Keratinocyte (primary cell): ENCODE results near the gene S1PR4. TPM values are rescaled to one million over a fixed set of nuclear protein-coding genes. Genes with fewer than 3 reads are reported as not detected.

Experiments used
- DNase-seq: peaks from one replicate; pipeline ENCODE4 v3.0.0-alpha.2; 2011; ENCODE audit warnings: low read depth, missing footprints, low spot score
- FAIRE-seq: peaks from 2 replicates; lab custom pipeline; 2011; peaks lifted over from hg19 to GRCh38; lab: Jason Lieb, UNC
- H2AFZ ChIP-seq: 2 replicates; pipeline ENCODE4 v1.6.0; 2012; ENCODE audit warnings: low read length, control low read depth, inconsistent platforms; ENCODE audit not compliant: control insufficient read depth
- H3K27ac ChIP-seq: 2 replicates; pipeline ENCODE4 v1.5.1; 2011; ENCODE audit warnings: low read length; ENCODE audit not compliant: control insufficient read depth, insufficient read depth
- H3K27me3 ChIP-seq: 3 replicates; pipeline ENCODE4 v1.6.0; 2011; ENCODE audit warnings: low read length; ENCODE audit not compliant: control insufficient read depth, insufficient read depth; ENCODE audit errors: extremely low read depth
- H3K36me3 ChIP-seq, 2 experiments: 2 replicates in 1 of 2; 3 replicates in 1 of 2; pipeline ENCODE4 v1.5.1; 2011; ENCODE audit warnings: low read length in 2 of 2, mild to moderate bottlenecking in 1 of 2; ENCODE audit not compliant: control insufficient read depth in 2 of 2, insufficient read depth in 2 of 2; ENCODE audit errors: extremely low read depth in 1 of 2
- H3K4me1 ChIP-seq: 3 replicates; pipeline ENCODE4 v1.5.1; 2011; ENCODE audit warnings: low read length; ENCODE audit not compliant: control insufficient read depth, insufficient read depth; ENCODE audit errors: extremely low read depth
- H3K4me2 ChIP-seq: 3 replicates; pipeline ENCODE4 v1.6.0; 2011; ENCODE audit warnings: low read depth, low read length; ENCODE audit not compliant: control insufficient read depth, insufficient read depth; ENCODE audit errors: extremely low read depth
- H3K4me3 ChIP-seq, 3 experiments: fragments of 200-600 bp in 1 of 3; sonication (generic) in 1 of 3; 2 replicates in 2 of 3; 3 replicates in 1 of 3; pipeline ENCODE4 v1.5.1; 2011 to 2016; ENCODE audit warnings: low read length in 3 of 3, mild to moderate bottlenecking in 3 of 3, control low read depth in 2 of 3, inconsistent platforms in 1 of 3, low read depth in 1 of 3, mixed read lengths in 1 of 3, mixed run types in 1 of 3, moderate library complexity in 1 of 3; ENCODE audit not compliant: control insufficient read depth in 2 of 3, insufficient read depth in 2 of 3; ENCODE audit errors: extremely low read depth in 1 of 3
- H3K79me2 ChIP-seq: 2 replicates; pipeline ENCODE4 v1.6.0; 2012; ENCODE audit warnings: low read length; ENCODE audit not compliant: control insufficient read depth, insufficient read depth
- H3K9ac ChIP-seq: 3 replicates; pipeline ENCODE4 v1.6.0; 2011; ENCODE audit warnings: low read length; ENCODE audit not compliant: control insufficient read depth, insufficient read depth; ENCODE audit errors: extremely low read depth
- H3K9me1 ChIP-seq: 3 replicates; pipeline ENCODE4 v1.6.0; 2011; ENCODE audit warnings: low read length; ENCODE audit not compliant: control insufficient read depth, insufficient read depth; ENCODE audit errors: extremely low read depth
- H3K9me3 ChIP-seq: 2 replicates; pipeline ENCODE4 v1.5.1; 2012; ENCODE audit warnings: low read depth, low read length; ENCODE audit not compliant: control insufficient read depth
- H4K20me1 ChIP-seq: 3 replicates; pipeline ENCODE4 v1.6.0; 2011; ENCODE audit warnings: low read length; ENCODE audit not compliant: control insufficient read depth, insufficient read depth; ENCODE audit errors: extremely low read depth
- CTCF ChIP-seq, 3 experiments: IDR thresholded peaks in 1 of 3; conservative IDR thresholded peaks in 1 of 3; optimal IDR thresholded peaks in 1 of 3; 2 replicates in 2 of 3; 3 replicates in 1 of 3; pipeline versions ENCODE3 to v1.5.1; 2011; ENCODE audit warnings: low read length in 3 of 3, mild to moderate bottlenecking in 3 of 3, moderate library complexity in 2 of 3, control low read depth in 1 of 3, inconsistent platforms in 1 of 3; ENCODE audit not compliant: insufficient read depth in 2 of 3; ENCODE audit errors: extremely low read depth in 1 of 3
- EZH2 ChIP-seq: IDR thresholded peaks from one replicate; pipeline ENCODE4 v1.6.1; 2012; ENCODE audit warnings: inconsistent platforms, mild to moderate bottlenecking, low read length, moderate library complexity
- dilution Hi-C: fragments of 300-500 bp; cut with MboI; formaldehyde crosslinking; loops from one replicate; pipeline ENCODE4 v1.7.0; 2020; ENCODE audit warnings: low sequenced_read_pairs; ENCODE audit not compliant: extremely low pct_ligation_motif_present
- polyA plus RNA-seq, 5 experiments: library from polyadenylated mRNA; depleted of rRNA in 3 of 5; stranded (reverse) in 3 of 5; stranded (forward) in 1 of 5; unstranded in 1 of 5; fragments of >200 nt; gene quantifications; 1 replicate in 1 of 5; 2 replicates in 3 of 5; 3 replicates in 1 of 5; pipeline versions ENCODE4 v1.2.1 to v1.2.3, GENCODE V29; 2011 to 2012; ENCODE audit warnings: missing spikeins in 2 of 5, low read depth in 1 of 5, low replicate concordance in 1 of 5

The S1PR4 gene
- polyA plus RNA-seq, 1 donor (not counting 4 experiments of a cell fraction or from before 2014, with no cell fraction given), result 0.08 TPM

DNA sequence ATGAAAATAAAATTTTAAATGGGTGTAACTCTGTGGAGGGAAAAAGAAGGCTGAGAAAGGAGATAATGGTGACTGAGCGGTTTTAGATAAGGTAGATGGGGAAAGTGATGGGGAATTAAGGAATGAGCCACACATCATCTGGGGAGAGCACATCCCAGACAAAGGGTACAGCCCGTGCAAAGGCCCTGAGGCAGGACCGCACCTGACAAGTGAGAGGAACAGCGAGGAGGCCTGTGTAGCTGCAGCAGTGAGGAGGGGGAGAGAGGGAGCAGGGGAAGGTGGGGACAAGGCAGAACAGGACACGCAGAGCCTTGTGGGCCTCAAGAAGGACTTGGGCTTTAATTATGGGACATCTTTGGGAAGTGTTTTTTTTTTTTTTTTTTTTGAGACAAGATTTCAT lies 44.1 kb downstream of the S1PR4 start:
- H3K27me3 ChIP-seq, result peaks cover 30% of the 10 kb centered on the region
- H3K9me3 ChIP-seq, result no peaks in the 10 kb centered on the region
- TF ChIP-seq EZH2 (no peak), CTCF (optimal IDR thresholded peaks at IDR 0.05 in 1 of 3, IDR thresholded peaks at IDR 0.05 in 1 of 3, conservative IDR thresholded peaks at IDR 0.05 in 1 of 3; ENCODE audit: extremely low read depth in 1 of 3, insufficient read depth in 2 of 3, low read length in 3 of 3) (no peak)
- H3K79me2 ChIP-seq, result no peaks in the 10 kb centered on the region
- no peak overlapping the region for H2AFZ ChIP-seq
- dilution Hi-C loops, result no loop called here
- no peak overlapping the region for H3K4me3 ChIP-seq
- H3K27ac ChIP-seq, result no peak overlapping the region
- H4K20me1 ChIP-seq, result no peaks in the 10 kb centered on the region
- no peak overlapping the region for H3K9ac ChIP-seq
- H3K4me1 ChIP-seq, result no peaks in the 10 kb centered on the region
- H3K36me3 ChIP-seq, result no peaks in the 10 kb centered on the region
- no peaks in the 10 kb centered on the region for H3K9me1 ChIP-seq
- FAIRE-seq (no peak), DNase-seq (no peak)
- no peak overlapping the region for H3K4me2 ChIP-seq

GRCh38 chr19:3224346-3225168 lies 46.0 kb downstream of the S1PR4 start, which contains the start of gene CELF5:
TSS of gene CELF5 (plus strand) at chr19:3224661. CDS start at chr19:3224740, 79 bp downstream.
- no peak within 1 kb of the TSS for H2AFZ ChIP-seq
- dilution Hi-C loops, result no loop called here
- no peak within 1 kb of the TSS for H3K4me3 ChIP-seq

More at GRCh38 chr19:3224346-3225168, 46.0 kb downstream of the S1PR4 start, which contains the start of gene CELF5:
- Histone ChIP-seq H4K20me1 (no peaks in the 10 kb centered on the region), H3K9me1 (no peaks in the 10 kb centered on the region), H3K9ac (no peak within 1 kb of the TSS), H3K4me1 (no peaks in the 10 kb centered on the region), H3K79me2 (no peaks in the 10 kb centered on the region), H3K27ac (no peak within 1 kb of the TSS), H3K9me3 (no peaks in the 10 kb centered on the region), H3K4me2 (peak within 1 kb of the TSS; percentile 37), H3K27me3 (peaks cover 46% of the 10 kb centered on the region), H3K36me3 (no peaks in the 10 kb centered on the region)
- DNase-seq (no peak), FAIRE-seq (no peak)
- peak; percentile 73 for TF ChIP-seq EZH2
- TF ChIP-seq CTCF (optimal IDR thresholded peaks at IDR 0.05 in 1 of 3, IDR thresholded peaks at IDR 0.05 in 1 of 3, conservative IDR thresholded peaks at IDR 0.05 in 1 of 3; ENCODE audit: extremely low read depth in 1 of 3, insufficient read depth in 2 of 3, low read length in 3 of 3), result peak in 1 of 3 experiments; percentile 54
